Mucosa of stomach (tissue), 1 donor: ENCODE data around the gene TMEM203.

ENCODE experiments used
- H3K27me3 ChIP-seq: one replicate; pipeline ENCODE4 v1.7.0; 2013; ENCODE audit warnings: mild to moderate bottlenecking, low read length; ENCODE audit not compliant: control insufficient read depth, insufficient read depth
- H3K36me3 ChIP-seq: one replicate; pipeline ENCODE4 v1.7.0; 2013; ENCODE audit warnings: low read length; ENCODE audit not compliant: control insufficient read depth, insufficient read depth
- H3K4me1 ChIP-seq: one replicate; pipeline ENCODE4 v1.7.0; 2013; ENCODE audit warnings: mild to moderate bottlenecking, low read length; ENCODE audit not compliant: control insufficient read depth, insufficient read depth
- H3K4me3 ChIP-seq: one replicate; pipeline ENCODE4 v1.7.0; 2013; ENCODE audit warnings: low read length
- H3K9ac ChIP-seq: one replicate; pipeline ENCODE4 v1.7.0; 2013; ENCODE audit warnings: mild to moderate bottlenecking, low read length, moderate library complexity
- H3K9me3 ChIP-seq: one replicate; pipeline ENCODE4 v1.7.0; 2013; ENCODE audit warnings: mild to moderate bottlenecking, low read length, moderate library complexity; ENCODE audit not compliant: control insufficient read depth
- donor health status: Pancreatic carcinoma.

TMEM203 gene

DNA sequence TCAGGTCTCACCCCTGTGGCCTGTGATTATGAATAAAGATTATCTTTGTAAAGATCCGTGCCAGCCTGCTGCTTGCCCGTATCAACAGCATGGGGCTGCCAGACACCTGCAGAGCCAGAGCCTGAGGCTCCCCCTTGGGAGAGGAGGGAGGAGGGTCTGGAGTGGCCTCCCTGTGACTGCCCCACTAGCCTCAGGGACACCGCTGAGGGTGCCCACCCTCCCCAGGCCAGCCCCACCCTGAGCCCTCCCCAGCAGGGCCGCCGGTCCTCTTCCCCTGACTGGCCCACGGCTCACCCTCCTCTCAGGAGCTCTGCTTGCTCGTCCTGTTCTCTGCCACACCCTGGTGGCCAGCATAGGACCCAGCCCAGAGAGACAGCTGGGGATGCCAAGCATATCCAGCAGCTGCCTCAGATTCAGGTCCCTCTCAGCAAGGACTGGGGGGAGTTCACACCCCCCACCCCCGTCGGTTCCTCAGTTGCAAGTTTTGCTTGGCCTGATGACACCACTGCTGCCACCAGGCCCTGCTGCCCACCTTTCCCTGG is 15.1 kb downstream of the TMEM203 start:
- Histone ChIP-seq H3K27me3 (no peaks in the 10 kb centered on the region), H3K9me3 (no peaks in the 10 kb centered on the region), H3K4me3 (no peak overlapping the region), H3K9ac (peak overlapping the region; percentile 89), H3K4me1 (peaks cover 46% of the 10 kb centered on the region), H3K36me3 (no peaks in the 10 kb centered on the region)

DNA sequence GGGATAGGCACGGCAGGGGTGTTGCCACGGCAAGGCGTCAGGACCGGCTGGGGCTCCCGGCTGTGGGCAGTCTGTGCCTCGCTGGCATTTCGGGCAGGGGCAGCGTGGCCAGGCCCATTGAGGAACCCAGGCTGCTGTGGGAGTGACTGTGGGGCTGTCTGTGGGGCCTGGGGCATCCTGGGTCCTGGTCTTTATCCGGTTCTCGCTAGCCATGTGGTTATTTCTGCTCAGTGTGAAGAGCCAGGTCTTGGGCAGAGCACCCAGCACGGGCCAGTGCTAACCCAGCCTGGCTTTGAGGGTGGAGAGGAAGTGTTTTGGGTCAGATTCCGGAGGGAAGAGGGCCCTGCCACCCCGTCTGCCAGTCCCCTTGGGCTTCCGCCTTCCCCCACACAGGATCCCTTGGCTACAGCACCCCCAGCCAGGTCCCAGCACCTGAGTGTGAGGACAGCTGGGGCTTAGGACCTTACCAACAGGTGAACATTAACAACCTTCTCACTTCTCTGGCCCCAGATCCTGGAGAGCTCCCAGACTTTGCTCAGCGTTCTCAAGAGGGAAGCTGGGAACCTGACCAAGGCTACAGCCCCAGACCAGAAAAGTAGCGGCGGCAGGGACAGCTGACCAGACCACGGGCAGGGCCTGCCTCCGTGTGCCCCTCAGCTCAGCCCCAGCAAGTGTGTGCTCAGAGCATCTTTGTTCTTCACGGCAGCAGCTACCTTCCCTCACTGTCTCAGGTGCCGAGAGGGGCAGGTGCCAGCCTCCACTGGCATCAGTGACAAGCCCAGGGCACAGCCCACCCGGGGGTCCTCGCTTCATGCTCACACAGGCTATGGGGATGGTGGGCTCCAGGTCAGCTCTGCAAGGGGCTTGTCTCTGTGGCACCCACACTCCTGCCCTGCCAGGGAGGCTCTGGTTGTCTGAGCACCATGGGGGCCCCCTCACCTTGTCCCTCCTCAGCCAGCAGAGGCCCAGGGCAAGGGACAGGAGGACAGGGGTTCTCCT is 15.9 kb downstream of the TMEM203 start:
- H3K9me3 ChIP-seq, result no peaks in the 10 kb centered on the region
- H3K4me3 ChIP-seq, result peak overlapping the region; percentile 91
- H3K36me3 ChIP-seq, result no peaks in the 10 kb centered on the region
- H3K4me1 ChIP-seq, result peaks cover 38% of the 10 kb centered on the region
- H3K9ac ChIP-seq, result peak overlapping the region; percentile 89
- H3K27me3 ChIP-seq, result no peaks in the 10 kb centered on the region

DNA sequence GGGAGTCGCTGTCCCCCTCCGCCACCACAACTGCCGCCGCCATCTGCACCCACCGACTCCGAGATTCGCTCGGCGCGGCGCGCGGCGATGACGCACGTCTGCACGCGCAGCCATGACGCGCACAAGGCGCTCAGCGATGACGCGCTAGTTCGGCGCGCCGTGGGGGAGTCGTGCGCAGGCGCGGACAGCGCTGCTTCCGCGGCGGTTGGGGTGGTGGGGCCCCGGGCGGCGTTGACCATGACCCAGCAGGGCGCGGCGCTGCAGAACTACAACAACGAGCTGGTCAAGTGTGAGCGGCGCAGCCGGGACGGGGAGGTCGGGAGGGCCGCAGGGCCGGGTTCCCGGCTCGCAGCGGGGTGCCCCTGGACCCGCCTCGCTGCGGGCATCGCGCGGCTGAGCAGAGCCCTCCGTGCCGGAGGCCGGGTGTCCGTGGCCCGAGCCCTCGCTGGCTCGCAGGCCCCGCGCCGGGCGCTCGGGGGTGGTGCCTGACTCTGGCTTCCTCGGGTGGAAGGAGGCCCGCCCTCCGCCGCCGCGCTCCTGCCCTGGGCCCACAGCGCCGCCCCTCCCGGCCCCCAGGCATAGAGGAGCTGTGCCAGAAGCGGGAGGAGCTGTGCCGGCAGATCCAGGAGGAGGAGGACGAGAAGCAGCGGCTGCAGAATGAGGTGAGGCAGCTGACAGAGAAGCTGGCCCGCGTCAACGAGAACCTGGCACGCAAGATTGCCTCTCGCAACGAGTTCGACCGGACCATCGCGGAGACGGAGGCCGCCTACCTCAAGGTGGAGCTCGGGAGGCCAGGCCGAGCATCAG is 16.8 kb downstream of the TMEM203 start, which contains the start of the genes ANAPC2 and SSNA1:
TSS of gene ANAPC2 (minus strand) at position 71 of the 807 bp plus-strand sequence. CDS start at position 43, 28 bp downstream.
TSS of gene SSNA1 (plus strand) at position 187 of the 807 bp plus-strand sequence. CDS start at position 238, 51 bp downstream.
- Histone ChIP-seq H3K27me3 (no peaks in the 10 kb centered on the region), H3K9me3 (no peaks in the 10 kb centered on the region), H3K36me3 (no peaks in the 10 kb centered on the region), H3K9ac (peak within 1 kb of the TSS; percentile 89), H3K4me3 (peak within 1 kb of the TSS; percentile 91), H3K4me1 (peaks cover 32% of the 10 kb centered on the region)

DNA sequence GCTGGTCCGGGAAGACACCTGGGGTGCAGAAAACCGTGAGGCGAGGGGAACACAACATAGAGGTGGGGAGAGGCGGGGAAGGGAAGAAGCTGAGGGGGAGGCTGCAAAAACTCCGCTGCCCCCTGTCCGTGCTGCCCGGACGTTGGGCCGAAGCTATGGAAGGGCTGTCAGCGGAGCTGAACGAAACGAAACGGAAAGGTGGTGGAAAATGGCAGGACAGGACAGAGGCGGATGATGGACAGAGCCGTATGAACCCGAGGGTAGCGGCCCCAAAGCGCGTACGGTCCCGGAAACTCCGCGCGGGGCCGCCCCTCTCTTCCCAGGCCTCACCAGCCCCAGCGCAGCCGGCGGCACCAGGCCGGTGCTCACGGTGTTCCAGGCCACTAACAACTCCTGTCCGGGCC is 17.4 kb downstream of the TMEM203 start:
- peak overlapping the region; percentile 89 for H3K9ac ChIP-seq
- no peaks in the 10 kb centered on the region for H3K9me3 ChIP-seq
- H3K4me3 ChIP-seq, result peak overlapping the region; percentile 91
- H3K4me1 ChIP-seq, result peaks cover 32% of the 10 kb centered on the region
- peaks cover 5% of the 10 kb centered on the region for H3K36me3 ChIP-seq
- H3K27me3 ChIP-seq, result no peaks in the 10 kb centered on the region

DNA sequence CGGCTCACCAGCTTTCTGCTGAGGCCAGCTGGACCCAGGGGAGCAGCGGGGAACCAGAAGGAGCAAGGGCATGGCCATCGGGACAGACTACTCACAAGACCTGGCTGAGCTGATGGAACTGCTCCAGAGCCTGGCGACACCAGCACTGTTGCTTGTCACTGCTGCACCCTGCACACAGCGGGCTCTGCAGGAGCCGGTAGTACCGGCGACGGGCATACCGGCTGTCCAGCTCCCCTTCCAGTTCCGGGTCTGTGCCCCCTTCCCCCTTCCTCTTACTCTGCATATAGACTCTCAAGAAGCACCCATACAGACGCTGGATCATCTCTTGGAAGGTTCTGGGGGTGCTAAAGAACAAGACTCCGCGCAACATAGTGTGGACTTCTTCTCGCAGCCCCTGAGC is 18.1 kb downstream of the TMEM203 start:
- Histone ChIP-seq H3K9ac (peak overlapping the region; percentile 89), H3K9me3 (no peaks in the 10 kb centered on the region), H3K4me1 (peaks cover 32% of the 10 kb centered on the region), H3K27me3 (no peaks in the 10 kb centered on the region), H3K36me3 (peaks cover 11% of the 10 kb centered on the region), H3K4me3 (peak overlapping the region; percentile 91)

DNA sequence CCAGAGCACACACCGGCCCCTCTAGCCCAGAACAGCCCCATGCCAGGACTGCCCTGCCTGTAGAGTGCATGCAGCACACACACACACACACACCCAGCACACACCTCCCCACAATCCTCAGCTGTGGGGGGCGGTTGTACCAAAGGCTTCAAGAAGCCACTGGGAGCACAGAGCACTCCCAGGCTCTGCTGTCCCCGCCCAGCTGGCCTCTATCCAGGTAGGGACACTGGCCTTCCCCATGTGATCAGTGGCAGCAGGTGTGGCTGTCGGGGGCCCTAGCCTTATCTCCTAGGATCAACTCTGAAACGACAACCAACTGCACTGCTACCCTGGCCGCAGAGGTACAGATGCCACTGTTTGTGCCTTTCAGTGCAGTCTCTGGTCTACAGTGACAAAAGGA is 19.1 kb downstream of the TMEM203 start:
- H3K9ac ChIP-seq, result no peak overlapping the region
- H3K4me1 ChIP-seq, result peaks cover 32% of the 10 kb centered on the region
- no peaks in the 10 kb centered on the region for H3K9me3 ChIP-seq
- no peaks in the 10 kb centered on the region for H3K27me3 ChIP-seq
- no peak overlapping the region for H3K4me3 ChIP-seq
- H3K36me3 ChIP-seq, result peaks cover 11% of the 10 kb centered on the region

DNA sequence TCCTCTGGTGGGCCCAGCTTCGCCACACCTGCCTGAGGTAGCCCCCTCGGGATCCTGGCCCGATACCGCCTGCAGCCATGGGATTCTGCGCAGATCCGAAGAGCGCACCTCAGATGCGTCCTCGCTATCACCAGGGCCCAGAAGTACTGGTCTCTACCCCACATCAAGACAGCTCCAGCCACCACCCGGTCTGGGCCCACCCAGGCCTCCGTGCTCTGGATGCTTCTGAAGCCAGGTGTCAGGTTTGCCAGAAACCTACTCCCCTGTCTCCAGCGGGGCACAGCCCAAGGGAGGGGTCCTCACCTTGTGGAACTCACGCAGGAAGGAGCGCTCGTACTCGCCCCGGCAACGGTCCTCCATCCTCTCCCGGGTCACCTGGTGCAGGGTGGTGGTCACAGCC is 19.5 kb downstream of the TMEM203 start:
- Histone ChIP-seq H3K9me3 (no peaks in the 10 kb centered on the region), H3K36me3 (peaks cover 11% of the 10 kb centered on the region), H3K27me3 (no peaks in the 10 kb centered on the region), H3K4me1 (peaks cover 32% of the 10 kb centered on the region), H3K9ac (no peak overlapping the region), H3K4me3 (no peak overlapping the region)

DNA sequence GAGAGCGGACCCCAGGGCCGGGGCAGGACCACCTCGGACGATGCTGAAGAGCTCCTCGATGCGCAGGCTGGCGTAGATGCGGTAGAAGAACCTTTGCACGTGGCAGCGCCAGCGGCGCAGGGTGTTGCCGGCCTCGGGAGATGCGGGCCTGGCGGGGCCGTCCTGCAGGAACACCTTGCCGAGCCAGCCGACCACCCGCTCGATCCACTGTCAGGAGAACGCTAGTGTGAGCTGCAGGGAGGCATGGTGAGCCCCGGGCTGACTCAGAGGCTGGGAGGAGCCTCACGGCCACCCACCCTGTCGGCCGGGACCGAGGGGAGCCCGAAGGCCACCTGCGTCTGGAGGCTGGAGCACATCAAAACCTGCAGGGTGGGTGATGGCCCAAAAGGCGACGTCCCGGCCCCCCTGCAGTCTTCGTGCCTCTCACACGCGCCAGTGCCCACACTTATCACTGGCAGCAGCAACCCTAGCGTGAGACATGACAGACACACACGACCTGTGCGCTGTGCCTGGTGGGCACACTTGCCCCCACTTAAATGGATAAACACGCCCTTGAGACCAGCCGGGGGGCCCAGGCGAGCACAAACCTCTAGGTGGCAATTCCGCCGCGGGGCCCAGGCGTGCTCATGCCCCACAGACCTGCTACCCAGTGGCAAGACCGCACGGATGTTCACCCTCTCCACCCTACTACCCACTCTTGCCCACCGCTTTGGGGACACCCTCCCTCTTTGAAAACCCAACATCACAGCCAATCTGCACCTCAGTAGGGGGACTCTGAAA is 20.4 kb downstream of the TMEM203 start:
- peaks cover 11% of the 10 kb centered on the region for H3K36me3 ChIP-seq
- peaks cover 25% of the 10 kb centered on the region for H3K4me1 ChIP-seq
- no peak overlapping the region for H3K9ac ChIP-seq
- no peaks in the 10 kb centered on the region for H3K27me3 ChIP-seq
- H3K9me3 ChIP-seq, result no peaks in the 10 kb centered on the region
- no peak overlapping the region for H3K4me3 ChIP-seq

DNA sequence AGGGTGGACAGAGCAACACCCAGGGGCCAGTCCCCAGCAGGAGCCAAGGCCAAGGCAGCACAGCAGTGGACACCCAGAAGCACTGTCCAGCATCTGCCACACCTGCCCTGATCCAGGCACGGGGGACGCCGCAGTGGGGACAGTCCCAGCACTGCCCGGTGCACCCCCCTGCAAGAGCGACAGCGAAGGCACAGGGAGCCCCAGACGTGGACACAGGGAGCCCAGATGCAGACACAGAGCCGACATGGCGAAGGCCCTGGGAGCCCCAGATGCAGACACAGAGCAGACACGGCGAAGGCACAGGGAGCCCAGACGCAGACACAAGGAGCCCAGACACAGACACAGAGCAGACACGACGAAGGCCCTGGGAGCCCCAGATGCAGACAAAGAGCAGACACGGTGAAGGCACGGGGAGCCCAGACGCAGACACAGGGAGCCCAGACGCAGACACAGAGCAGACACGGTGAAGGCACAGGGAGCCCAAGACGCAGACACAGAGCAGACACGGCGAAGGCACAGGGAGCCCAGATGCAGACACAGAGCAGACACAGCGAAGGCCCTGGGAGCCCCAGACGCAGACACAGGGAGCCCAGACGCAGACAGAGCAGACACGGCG is 21.4 kb downstream of the TMEM203 start:
- H3K9ac ChIP-seq, result no peak overlapping the region
- H3K4me1 ChIP-seq, result peaks cover 16% of the 10 kb centered on the region
- no peaks in the 10 kb centered on the region for H3K9me3 ChIP-seq
- no peaks in the 10 kb centered on the region for H3K27me3 ChIP-seq
- H3K36me3 ChIP-seq, result peaks cover 11% of the 10 kb centered on the region
- no peak overlapping the region for H3K4me3 ChIP-seq

DNA sequence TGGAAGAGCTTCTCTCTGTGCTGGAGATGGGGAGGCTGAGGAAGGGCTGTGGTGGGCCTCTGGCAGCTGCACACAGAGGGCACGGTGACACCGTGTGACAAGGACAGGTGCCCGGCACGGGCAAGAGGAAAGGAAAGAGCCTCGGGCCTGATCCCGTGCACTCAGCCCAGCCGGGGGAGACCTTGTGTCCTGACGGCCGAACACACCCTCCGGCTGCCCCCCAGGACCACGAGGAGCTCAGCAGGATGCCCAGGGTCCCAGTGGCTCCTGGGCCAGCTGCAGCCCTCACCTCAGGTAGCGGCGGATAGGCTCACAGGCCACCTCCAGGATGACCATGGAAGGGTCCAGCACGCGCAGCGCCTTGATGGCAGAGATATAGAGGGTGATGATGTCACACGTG is 22.6 kb downstream of the TMEM203 start:
- Histone ChIP-seq H3K27me3 (no peaks in the 10 kb centered on the region), H3K4me3 (no peak overlapping the region), H3K36me3 (peaks cover 11% of the 10 kb centered on the region), H3K9me3 (no peaks in the 10 kb centered on the region), H3K9ac (no peak overlapping the region), H3K4me1 (peaks cover 14% of the 10 kb centered on the region)

DNA sequence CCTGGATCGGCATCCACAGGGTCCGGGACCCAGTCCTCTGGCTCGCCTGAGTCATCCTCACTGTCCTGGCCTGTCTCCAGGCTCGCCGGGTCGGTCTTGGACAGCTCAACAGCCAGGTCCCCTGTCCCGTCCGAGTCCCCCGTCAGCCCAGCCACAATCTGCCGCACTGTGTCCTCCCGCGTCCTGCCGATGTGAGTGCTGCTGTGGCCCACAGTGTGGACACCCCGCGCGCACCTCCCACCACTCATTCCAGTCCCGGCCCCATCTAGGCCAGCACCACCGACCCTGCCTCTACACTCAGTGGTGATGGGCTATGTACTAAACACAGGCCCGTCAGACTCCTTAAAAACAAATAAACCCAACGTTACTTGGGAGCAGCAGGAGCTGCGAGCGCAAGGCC is 23.8 kb downstream of the TMEM203 start:
- H3K36me3 ChIP-seq, result peaks cover 11% of the 10 kb centered on the region

More for the DNA sequence above, 23.8 kb downstream of the TMEM203 start:
- no peaks in the 10 kb centered on the region for H3K9me3 ChIP-seq
- peaks cover 9% of the 10 kb centered on the region for H3K4me1 ChIP-seq
- H3K9ac ChIP-seq, result no peak overlapping the region
- no peak overlapping the region for H3K4me3 ChIP-seq
- H3K27me3 ChIP-seq, result no peaks in the 10 kb centered on the region
